ENCODE results near the gene MS4A4A.

The MS4A4A gene

GRCh38 chr11:60303661-60304060 lies 23.2 kb downstream of the MS4A4A start:
- DNase-seq: no peak

DNA sequence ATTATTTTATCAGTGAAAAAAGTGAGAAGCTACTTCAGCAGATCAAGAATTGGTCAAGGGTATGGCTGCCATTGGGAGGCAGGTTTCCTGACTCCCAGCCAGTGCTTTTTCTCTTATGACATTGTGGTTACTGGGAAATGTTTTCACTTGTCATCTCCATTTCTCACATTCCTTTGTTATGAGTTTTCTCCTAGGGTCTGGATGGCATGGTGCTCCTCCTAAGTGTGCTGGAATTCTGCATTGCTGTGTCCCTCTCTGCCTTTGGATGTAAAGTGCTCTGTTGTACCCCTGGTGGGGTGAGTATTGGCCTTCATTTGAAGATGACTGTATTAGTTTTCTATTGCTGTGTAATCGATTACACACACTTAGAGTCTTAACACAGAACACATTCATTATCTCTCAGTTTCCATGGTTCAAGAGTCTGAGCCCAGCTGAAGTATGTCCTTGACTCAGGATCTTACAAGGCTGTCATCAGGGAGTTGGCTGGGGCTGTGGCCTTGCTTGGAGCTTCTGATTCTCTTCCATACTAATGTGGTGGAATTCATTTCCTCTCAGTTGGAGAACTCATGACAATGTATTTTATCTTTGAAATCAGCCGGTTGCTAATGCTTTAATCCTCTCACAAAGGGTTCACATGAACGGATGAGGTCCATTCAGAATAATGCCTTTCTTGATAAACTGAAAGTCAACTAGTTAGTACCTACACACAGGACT lies 25.6 kb downstream of the MS4A4A start:
- DNase-seq: no peak

GRCh38 chr11:60307507-60308195 lies 27.2 kb downstream of the MS4A4A start:
- DNase-seq: peak; percentile 41 to 49

GRCh38 chr11:60310407-60310998 lies 30.0 kb downstream of the MS4A4A start:
- peak; percentile 81 to 87 for DNase-seq

DNA sequence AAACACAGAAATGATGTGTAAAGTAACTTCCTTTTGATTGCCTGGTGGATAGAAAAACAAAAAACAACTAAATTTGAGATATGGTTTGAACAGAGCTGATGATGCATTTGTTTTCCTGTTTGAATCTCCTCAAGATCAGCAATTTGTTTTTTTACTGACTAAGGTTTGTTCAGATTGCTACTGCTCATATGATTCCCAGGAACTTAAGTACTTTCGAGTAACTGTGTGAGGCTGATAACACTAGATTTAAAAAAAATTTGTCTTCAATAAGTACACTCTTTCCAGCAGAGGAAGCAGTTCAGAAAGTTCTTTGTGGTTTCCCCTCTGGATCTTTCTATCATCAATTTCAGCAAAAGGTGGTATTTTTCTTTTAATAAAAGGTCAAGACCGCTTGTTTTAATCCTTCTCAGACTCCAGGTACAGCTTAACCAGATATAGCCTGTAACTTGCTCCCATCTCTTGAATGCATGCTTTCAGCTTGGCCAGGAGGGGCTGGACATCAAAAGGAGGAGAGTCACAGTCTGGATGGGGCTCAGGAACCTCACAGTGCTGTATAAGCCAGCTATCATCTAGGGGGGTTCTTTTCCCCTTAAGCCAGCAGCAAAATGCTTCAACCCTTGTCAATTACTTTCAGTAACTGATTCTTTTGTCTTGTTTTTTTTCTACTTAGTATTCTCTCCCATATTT lies 34.3 kb downstream of the MS4A4A start:
- no peak for DNase-seq

GRCh38 chr11:60315871-60316270 lies 35.4 kb downstream of the MS4A4A start:
- no peak for DNase-seq

- no peak for DNase-seq
Observed at GRCh38 chr11:60316317-60316716, 35.9 kb downstream of the MS4A4A start.

DNA sequence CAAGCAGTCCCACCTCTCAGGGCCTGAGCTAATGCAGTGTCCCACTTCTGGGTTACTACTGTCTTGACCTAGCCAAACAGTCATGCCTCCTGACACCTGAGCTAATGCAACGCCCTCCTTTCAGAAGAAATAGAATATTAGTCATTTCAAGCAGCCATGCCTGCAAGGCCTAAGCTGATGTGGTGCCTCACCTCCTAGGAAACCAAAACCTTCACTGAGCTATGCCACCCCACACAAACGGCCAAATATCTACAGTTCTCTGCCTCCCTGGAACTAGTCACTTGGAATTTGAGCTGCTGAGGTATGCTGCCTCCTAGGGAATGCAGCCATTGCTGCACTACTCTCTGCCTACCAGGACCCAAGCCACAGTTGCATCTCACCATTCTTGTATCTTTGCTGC lies 38.3 kb downstream of the MS4A4A start:
- no peak for DNase-seq

DNA sequence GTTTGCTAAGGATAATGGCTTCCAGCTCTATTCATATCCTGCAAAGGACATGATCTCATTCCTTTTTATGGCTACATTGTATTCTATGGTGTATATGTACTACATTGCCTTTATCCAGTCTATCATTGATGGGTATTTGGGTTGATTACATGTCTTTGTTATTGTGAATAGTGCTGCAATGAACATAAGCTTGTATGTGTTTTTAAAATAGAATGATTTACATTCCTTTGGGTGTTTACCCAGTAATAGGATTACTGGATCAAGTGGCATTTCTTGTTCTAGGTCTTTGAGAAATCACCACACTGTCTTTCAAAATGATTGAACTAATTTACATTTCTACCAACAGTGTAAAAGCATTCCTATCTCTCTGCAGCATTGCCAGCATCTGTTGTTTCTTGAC lies 40.6 kb downstream of the MS4A4A start:
- no peak for DNase-seq

GRCh38 chr11:60326955-60327354 lies 46.5 kb downstream of the MS4A4A start, which contains the start of gene MS4A6E:
TSS of gene MS4A6E (plus strand) at chr11:60327255. CDS start at chr11:60334896, 7,641 bp downstream.
- peak in 1 of 2 donors; percentile 26 for DNase-seq

GRCh38 chr11:60328460-60328859 lies 48.0 kb downstream of the MS4A4A start:
- no peak for DNase-seq

DNA sequence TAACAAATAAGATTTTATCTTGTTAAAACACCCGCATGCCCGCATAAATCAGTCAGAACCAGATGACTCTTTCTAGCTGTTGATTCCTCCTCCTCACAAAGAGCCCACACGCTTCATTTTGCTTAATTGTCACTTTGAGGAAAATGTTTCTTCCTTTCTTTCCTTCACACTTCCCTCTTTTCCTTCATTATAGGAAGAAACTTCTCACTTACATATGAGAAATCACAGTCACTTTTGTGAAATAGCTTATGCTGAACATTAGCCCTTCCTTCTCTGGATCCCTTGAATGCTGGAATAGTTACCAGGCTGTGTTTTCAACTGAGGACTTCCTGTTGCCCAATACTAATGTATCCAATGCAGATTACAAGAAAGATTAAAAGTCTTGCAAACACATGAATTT lies 52.4 kb downstream of the MS4A4A start:
- peak; percentile 58 to 75 for DNase-seq

DNA sequence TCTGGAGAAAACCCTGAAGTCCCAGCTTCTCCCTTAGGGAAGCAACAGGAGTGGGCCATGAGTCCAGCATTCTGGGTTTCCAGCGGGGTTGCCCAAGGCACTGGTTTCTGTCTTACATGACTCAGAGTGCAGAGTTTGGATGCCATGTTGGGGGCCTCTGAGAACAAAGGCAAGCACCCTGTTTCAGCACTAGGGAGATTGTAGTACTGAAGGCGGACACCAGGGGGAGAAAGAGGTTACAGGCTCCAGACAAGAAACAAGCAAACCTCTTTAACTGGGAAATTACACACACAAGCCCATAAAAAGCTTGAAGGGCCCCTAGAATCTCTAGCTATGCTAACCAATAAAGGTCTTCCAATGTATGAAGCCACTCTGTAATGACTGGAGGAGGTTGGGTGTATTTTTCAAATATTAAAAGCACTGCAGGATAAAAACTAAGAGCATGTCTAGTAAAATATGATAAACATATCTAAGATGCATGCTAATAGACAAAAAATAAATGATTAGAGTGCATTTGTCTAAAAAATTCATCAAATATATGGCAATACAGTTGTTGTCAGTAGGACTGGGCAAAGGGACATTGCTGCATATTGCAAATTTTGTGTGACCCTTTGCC lies 53.6 kb downstream of the MS4A4A start:
- peak; percentile 76 to 81 for DNase-seq

DNA sequence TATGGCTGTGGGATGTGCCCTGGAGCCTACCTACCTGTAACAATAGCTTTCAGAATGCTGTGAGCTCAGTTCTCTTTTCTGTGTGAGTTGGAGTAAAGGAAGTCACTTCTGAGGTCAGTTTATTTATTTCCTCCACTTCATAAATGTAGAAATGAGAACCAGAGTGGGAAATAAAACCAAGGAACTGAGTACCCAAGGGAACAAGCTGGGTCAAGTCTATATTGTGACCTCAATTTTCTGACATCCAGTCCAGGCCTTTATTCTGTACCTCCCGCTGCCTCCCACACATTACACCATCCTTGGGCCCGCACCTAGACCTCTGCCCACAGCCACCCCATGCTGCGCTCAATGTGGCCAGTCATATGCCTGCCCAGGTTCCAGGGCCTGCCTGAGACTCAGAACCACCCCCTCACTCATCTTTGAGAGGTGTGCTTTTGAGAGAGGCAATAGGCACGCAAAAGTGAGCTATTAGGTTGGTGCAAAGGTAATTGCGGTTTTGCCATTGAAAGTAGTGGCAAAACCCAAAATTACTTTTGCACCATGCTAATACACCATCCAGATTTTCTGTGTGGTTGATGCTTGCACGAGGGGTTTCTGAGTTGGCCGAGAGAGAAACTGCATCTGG lies 56.4 kb downstream of the MS4A4A start:
- peak; percentile 29 to 47 for DNase-seq

GRCh38 chr11:60338053-60338452 lies 57.6 kb downstream of the MS4A4A start:
- DNase-seq: no peak

GRCh38 chr11:60339356-60339755 lies 58.9 kb downstream of the MS4A4A start:
- no peak for DNase-seq

DNA sequence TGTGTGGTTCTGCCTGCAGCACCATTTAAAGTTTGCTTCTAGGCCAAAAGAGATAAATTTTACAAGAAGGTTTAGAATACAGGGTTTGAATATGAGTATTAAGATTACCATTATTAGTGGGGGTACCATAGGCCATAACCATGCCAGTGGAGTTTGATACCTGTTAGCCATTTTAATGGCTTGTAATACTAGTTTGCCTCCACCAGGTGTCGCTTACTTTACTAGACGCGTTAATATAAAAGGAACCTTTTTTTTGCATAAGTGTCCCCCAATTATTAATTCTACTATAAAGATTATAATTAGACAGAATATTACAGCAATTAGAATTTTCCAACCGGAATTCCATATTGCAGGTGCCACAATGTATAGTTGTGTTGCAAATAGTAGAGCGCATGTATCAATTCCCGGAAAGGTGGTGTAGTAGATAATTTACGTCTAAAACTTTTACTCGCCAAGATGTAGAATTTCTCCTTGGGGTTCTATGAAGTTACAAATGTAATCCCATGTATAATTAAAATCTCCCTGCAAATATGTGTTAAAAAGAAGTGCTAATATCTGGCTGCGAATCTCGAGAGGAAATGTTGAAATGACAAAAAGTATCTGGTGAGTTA lies 62.7 kb downstream of the MS4A4A start:
- peak; percentile 42 to 65 for DNase-seq

DNA sequence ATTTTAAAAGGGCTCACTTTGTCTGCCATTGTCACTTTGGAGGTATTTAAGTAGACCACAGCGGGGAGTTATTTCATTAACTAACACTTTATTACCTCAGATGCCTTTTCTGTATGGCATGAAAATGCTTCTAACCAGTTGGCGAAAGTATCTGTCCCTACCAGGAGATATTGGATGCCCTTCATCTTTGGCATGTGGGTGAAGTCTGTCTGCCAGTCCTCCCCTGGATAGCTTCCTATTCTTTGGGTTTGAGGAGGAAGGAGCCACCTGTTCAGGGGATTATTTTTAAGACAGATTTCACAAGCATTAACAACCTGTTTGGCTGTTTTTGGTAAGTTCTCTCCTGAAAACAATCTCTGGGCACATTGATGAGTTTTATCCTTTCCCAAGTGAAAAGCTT lies 63.7 kb downstream of the MS4A4A start:
- no peak for DNase-seq

DNA sequence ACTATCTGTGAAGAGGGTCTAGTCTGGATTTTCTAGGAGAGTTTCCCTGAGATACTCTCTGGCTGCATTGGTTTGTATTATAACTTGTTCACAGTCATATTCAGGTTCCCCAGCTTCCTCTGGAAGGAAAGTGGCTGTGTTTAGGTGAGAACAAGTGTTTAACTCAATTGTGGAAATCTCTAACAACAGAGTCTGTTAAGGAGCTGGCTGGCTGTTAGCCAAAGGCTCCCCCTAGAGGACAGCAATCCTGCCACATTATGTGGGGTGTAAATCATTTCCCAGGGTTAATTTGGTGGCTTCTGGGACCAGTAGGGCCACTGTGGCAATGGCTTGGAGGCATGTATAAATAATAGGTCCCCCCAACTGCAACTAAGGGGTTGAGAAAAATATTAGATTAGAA lies 65.0 kb downstream of the MS4A4A start:
- DNase-seq: peak; percentile 63 to 66

- DNase-seq: no peak
Observed at GRCh38 chr11:60347084-60347797, 66.8 kb downstream of the MS4A4A start.

DNA sequence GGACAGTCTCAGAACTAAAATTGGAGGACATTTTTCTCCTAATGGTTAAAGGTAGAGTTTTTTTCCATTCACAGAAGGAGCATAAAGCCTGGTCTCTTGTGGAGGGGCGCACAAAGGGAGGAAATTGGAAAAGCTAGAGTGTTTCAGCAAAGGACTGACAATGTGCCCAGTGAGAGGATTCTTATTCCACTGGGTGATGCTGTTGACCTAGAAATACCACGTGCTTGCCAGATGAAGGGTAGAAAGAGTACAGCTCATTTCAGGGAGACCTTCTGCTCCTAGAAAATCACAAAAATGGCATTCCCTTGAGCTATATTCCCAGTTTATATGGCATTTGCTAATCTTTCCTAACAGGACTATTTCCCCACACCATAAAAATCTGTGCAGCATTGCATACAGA lies 67.7 kb downstream of the MS4A4A start:
- peak in 1 of 2 donors; percentile 23 for DNase-seq
